D341Med (cell line): ENCODE measurements around the gene CAV2.

Experiments used
- DNase-seq: peaks from one replicate; pipeline ENCODE4 v3.0.0; 2012; ENCODE audit warnings: low spot score

Gene CAV2

GRCh38 chr7:116524609-116525297 lies 25.2 kb downstream of the CAV2 start, which contains the start of gene CAV1:
Gene CAV1, plus strand, starts transcription at chr7:116525036. Its CDS starts 27 bp downstream, at chr7:116525063.
- peak; percentile 50 for DNase-seq

DNA sequence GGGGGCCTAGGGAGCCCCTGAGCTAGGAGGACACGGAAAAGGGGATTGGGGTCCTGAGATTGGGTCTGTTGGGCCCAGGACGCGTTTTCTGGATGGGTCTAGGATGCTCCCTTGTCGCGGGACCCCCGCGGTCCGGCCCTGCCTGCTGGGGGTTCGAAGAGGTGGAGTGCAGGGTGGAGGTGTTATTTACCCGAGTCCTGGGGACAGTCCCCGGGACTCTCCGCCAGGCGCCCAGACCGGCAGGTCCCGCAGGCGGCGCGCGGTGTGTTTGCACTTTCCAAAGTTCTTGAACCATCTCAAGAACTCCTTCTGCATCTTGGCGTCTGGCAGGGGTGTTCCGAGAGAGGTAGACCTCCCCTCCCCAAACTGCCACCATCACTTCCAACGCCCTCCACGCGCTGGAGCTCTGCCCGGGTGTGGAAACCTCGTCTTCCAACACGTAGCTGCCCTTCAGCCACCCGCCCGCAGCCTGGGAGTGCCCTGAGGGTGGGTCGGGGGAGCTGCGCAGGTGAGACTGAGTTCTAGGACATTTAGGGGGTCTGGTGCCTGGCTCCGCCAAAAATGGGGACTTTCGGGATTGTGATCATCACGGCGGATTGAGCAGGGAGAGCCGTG lies 25.9 kb downstream of the CAV2 start:
- peak; percentile 38 for DNase-seq

DNA sequence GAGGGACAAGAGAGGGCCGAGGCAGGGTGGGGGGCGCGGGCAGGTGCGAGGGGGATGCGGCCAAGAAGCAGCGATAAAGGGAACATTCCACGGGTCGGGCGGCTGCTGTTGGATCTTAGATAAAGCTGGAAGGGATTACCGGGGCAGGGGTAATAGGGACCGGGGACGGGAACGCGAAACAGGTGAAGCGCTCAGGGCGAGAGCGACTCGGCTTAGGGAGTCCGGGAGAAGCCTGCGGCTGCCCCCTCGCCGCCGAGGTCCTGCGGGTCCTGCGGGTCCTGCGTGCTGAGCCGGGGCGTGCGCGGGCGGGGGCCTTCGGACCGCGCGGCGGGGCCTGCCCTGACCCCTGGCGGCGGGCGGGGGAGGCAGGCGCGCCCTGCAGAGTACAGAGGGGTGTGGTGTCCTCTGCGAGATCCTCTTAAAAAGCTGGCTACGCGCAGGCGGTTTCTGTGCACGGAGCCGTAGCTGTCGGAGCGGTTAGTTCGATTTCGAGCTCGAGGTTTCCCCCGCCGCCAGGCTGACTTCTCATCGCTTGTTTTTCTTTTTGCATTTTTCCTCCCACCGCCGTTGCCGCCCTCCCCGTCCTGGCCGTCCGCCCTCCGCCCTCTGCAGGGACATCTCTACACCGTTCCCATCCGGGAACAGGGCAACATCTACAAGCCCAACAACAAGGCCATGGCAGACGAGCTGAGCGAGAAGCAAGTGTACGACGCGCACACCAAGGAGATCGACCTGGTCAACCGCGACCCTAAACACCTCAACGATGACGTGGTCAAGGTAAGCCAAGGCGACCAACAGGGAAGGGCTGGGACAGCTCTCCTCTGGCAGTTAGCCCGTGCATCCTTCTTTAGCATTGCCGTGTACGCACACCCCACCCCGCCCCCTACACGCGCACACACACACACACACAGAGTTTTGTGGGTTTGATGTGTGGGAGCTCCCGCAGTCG lies 26.6 kb downstream of the CAV2 start:
- peak; percentile 91 for DNase-seq

GRCh38 chr7:116526897-116527296 lies 27.4 kb downstream of the CAV2 start:
- no peak for DNase-seq

DNA sequence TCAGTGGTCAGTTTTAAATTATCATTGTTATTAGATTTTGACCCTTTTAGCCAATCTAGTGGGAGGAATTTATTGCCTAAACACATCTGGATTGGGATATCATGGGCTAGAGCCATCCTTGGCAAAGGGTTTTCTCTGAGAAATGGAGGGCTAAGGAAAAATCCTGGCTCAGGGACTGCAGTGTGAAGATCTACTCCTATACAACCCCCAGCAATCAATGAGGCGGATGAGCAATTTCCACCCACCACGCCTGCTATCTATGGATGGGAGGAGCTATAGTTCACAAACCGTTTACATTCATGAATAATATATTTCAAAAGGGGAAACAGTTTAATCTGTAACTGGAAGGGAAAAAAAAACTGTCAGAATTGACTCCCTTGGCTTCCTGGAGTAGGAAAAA lies 28.0 kb downstream of the CAV2 start:
- DNase-seq = no peak

DNA sequence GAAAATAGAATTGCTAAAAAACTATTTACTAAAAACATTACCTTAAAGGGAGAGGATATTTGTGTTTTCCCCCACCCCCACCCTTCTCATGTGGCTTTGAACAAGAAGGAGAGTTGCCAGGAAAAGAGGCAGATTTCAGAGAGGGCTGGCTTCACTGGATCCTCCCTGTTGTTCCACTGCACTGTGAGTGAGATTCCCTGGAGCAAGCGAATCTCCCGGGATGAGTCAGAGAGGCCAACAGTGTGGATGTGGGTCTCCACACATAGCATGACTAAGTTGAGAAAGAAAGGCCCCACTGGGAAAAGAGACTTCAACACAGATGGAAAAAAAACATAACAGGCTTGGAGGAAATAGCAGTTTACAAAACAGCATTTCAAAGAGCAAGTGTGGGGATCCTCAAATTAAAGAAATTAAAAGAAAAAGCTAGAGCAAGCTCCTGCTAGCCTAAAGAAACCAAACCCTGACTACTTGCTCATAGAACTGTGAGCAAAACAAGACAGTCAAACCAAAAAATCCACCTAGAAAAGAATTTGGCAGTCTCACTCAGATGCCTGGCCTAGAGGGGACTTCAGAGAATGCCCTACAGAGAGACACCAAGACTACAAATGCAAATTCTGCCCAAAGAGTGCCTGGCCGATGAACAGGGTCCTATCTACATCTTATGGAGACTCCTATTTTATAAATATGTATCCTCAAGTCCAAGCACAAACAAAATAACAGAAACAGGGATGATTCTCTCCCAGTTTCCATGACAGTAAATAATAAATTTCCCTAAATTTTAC lies 28.7 kb downstream of the CAV2 start:
- DNase-seq = no peak

GRCh38 chr7:116529250-116529649 lies 29.7 kb downstream of the CAV2 start:
- no peak for DNase-seq

GRCh38 chr7:116530107-116530820 lies 30.7 kb downstream of the CAV2 start:
- no peak for DNase-seq

- no peak for DNase-seq
Measured at GRCh38 chr7:116532102-116532688, 32.7 kb downstream of the CAV2 start.

- no peak for DNase-seq
Measured at GRCh38 chr7:116534790-116535189, 35.3 kb downstream of the CAV2 start.

DNA sequence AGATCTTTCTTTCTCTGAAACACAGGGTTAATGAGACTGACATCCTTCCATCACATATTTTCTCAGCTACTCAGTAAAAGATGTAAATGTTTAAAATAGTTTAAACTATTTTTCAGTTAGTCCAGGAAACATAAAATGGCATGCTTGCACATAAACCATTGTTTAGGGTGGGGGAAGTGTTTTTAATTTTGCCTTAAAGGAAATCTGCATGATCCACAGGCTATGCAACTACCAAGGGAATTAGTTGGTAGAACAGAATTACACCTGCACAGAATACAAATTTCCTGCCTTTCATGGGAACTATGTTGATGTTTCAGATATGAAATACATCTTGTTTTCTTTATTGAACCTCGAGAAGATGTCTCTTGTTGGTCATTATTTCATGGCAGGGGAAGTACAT lies 35.9 kb downstream of the CAV2 start:
- no peak for DNase-seq

- no peak for DNase-seq
Measured at GRCh38 chr7:116538138-116538537, 38.6 kb downstream of the CAV2 start.

- DNase-seq = no peak
Measured at GRCh38 chr7:116539879-116540278, 40.3 kb downstream of the CAV2 start.

DNA sequence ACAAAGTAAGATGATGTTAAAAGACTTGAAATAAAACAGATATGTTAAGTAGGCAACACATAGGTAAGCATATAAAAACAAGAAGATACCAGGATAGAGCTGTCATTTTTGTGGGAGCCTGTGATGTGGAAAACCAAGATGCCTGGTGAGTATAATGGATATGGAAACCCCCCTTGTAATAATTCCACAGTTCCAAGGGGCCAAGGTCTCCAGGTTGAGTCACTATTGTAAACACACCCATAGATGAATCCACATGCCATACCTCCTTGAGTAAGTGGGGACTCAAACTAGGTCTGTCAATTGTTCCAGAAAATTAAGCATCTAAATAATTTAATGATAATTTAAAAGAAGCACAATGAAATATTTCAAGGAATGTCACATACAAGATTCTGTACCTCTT lies 41.2 kb downstream of the CAV2 start:
- DNase-seq = no peak

DNA sequence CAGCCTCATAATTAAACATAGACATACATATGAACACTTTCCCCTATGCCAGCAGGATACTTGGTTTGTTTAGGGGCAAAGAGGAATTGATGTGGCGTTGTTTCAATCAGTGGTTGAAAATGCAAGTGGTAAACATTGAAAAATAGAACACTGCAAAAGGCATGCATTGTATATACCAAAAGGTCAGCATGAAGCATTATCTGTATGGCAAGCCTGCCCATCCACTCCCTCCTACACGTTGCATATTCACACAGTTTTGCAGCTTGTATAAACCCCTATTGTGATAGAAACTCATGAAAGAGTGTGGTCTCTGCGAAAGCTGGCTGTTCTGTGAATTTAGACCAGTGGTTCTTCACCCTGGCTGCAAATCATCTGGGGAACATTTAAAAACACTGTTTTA lies 42.4 kb downstream of the CAV2 start:
- DNase-seq = no peak

- DNase-seq = no peak
Measured at GRCh38 chr7:116542618-116543017, 43.1 kb downstream of the CAV2 start.

DNA sequence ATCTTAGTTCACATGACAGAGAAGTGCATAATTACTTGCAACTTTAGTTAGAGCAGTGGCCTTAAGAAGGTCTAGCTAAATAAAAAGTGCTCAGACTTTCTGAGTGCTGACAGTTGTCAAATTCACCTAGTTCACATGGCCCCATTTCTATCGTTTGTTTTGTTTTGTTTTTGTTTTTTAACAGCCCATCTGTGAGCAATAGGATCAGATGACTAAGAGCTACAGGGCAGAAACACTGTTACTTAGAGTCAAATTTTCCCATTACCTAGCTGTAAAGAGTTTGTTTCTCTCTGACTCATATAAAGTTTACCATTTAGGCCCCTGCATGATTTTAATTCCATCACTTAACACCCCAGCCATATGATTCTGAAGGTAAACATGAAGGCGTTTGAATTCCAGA lies 44.1 kb downstream of the CAV2 start:
- no peak for DNase-seq

GRCh38 chr7:116544487-116544886 lies 44.9 kb downstream of the CAV2 start:
- no peak for DNase-seq

- no peak for DNase-seq
Measured at GRCh38 chr7:116545411-116545993, 46.0 kb downstream of the CAV2 start.

DNA sequence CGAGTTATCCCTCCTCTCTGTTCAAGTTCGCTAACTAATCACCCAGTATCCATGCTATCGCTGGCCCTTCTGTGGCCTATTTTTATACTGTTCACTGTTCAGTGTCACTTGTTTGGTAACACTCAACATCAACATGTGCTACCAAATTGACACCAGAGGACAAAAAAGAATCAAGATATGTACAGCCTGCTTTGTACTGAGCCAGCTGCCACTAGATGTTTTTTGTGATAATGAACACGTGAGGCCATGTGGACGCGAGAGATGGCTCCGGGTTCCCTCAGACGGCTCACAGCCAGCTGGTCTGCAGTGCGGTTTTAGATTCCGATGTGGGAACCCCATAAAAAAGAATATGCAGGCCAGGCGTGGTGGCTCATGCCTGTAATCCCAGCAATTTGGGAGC lies 46.5 kb downstream of the CAV2 start:
- no peak for DNase-seq

- no peak for DNase-seq
Measured at GRCh38 chr7:116546916-116547315, 47.4 kb downstream of the CAV2 start.
